ENCODE measurements around the gene SHD. TPM values are rescaled to one million over a fixed set of nuclear protein-coding genes. Genes with fewer than 3 reads are reported as not detected.

Gene SHD
- total and polyA plus RNA-seq, 2 experiments from 2014 or later: 1.8 to 8.0 TPM

DNA sequence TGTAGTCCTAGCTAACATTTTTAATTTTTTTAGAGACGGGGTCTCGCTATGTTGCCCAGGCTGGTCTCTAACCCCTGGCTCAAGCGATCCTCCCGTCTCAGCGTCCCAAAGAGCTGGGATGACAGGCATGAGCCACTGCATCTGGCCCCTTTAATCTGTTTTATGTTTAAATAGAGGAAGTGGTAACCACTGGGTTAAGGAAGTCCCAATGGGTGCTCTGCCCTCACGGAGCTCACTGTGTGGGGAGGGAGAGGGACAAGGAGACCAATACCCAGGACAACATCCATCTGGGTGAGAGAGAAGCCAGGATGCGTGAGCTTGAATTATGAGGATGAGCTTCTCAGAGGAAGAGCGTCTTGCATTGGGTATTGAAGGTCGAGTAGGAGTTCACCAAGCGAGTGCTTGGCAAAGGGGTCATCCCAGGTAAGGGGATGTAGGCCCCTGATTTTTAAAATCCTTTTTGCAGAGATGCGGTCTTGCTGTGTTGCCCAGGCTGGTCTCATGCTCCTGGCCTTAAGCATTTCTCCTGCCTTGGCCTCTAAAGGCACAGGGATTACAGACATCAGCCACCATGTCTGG is 18.4 kb upstream of the SHD start:
- ATAC-seq: no peak
- H3K27ac Mint-ChIP-seq: no peak overlapping the region
- Histone ChIP-seq H4K20me1 (replicated peaks; ENCODE audit: insufficient read depth) (no peaks in the 10 kb centered on the region), H3K36me3 (ENCODE audit: insufficient read depth) (peaks cover 5% of the 10 kb centered on the region; the same call in 1 of the 2 replicates), H3K79me2 (replicated peaks; ENCODE audit: insufficient read depth) (no peaks in the 10 kb centered on the region), H3K4me3 (no peak overlapping the region), H3F3A (replicated peaks; ENCODE audit: low read depth) (no peaks in the 10 kb centered on the region), H2AFZ (no peak overlapping the region), H3K4me2 (no peak overlapping the region), H3K27me3 (ENCODE audit: insufficient read depth) (no peaks in the 10 kb centered on the region), H3K27ac (ENCODE audit: low read depth) (no peak overlapping the region), H3K9me2 (ENCODE audit: insufficient read depth) (no peaks in the 10 kb centered on the region), H3K4me1 (ENCODE audit: insufficient read depth) (no peaks in the 10 kb centered on the region)
- H3K4me3 Mint-ChIP-seq: no peak overlapping the region
- H3K36me3 Mint-ChIP-seq (ENCODE audit: low read depth): peaks cover 46% of the 10 kb centered on the region
- H3K27me3 Mint-ChIP-seq (ENCODE audit: insufficient read depth, low read depth, poor library complexity): no peaks in the 10 kb centered on the region
- no peaks in the 10 kb centered on the region for H3K4me1 Mint-ChIP-seq
- peaks cover 8% of the 10 kb centered on the region for H3K9me3 Mint-ChIP-seq
- DNase-seq (ENCODE audit: low spot score): no peak
- TF ChIP-seq ZNF114 (CRISPR knock-in tag; IDR thresholded peaks at IDR 0.05): no peak
- TF ChIP-seq, protein P1, sequence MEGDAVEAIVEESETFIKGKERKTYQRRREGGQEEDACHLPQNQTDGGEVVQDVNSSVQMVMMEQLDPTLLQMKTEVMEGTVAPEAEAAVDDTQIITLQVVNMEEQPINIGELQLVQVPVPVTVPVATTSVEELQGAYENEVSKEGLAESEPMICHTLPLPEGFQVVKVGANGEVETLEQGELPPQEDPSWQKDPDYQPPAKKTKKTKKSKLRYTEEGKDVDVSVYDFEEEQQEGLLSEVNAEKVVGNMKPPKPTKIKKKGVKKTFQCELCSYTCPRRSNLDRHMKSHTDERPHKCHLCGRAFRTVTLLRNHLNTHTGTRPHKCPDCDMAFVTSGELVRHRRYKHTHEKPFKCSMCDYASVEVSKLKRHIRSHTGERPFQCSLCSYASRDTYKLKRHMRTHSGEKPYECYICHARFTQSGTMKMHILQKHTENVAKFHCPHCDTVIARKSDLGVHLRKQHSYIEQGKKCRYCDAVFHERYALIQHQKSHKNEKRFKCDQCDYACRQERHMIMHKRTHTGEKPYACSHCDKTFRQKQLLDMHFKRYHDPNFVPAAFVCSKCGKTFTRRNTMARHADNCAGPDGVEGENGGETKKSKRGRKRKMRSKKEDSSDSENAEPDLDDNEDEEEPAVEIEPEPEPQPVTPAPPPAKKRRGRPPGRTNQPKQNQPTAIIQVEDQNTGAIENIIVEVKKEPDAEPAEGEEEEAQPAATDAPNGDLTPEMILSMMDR (conservative IDR thresholded peaks at IDR 0.05; ENCODE audit: low read depth in 2 of 2): no peak

DNA sequence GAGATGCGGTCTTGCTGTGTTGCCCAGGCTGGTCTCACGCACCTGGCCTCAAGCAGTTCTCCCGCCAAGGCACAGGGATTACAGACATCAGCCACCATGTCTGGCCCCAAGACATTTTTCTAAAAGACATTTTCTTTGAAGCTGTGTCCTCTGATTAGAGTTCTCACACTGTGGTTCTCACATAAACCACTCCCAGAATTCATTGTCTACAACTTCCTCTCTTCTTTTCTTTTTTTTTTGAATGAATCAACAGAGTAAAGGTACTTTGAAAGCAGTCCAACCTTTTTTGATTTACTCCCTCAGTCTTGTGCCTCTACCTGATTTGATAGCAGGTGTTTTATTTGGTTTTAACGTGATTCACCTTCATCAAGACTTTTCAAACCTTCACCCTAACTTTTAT is 14.3 kb upstream of the SHD start:
- Histone ChIP-seq H3K36me3 (ENCODE audit: insufficient read depth) (no peaks in the 10 kb centered on the region; the same call in 1 of the 2 replicates), H3K27me3 (ENCODE audit: insufficient read depth) (no peaks in the 10 kb centered on the region)

More for the DNA sequence above, 14.3 kb upstream of the SHD start:
- peaks cover 13% of the 10 kb centered on the region for H3K27me3 Mint-ChIP-seq (ENCODE audit: insufficient read depth, low read depth, poor library complexity)
- H3K4me2 ChIP-seq: no peak overlapping the region
- H2AFZ ChIP-seq: no peak overlapping the region
- H3K36me3 Mint-ChIP-seq (ENCODE audit: low read depth): peaks cover 36% of the 10 kb centered on the region
- H3K4me1 ChIP-seq (ENCODE audit: insufficient read depth): no peaks in the 10 kb centered on the region
- H3K4me3 ChIP-seq: no peak overlapping the region
- no peak overlapping the region for H3K27ac ChIP-seq (ENCODE audit: low read depth)
- H3K4me3 Mint-ChIP-seq: no peak overlapping the region
- TF ChIP-seq, protein P2, sequence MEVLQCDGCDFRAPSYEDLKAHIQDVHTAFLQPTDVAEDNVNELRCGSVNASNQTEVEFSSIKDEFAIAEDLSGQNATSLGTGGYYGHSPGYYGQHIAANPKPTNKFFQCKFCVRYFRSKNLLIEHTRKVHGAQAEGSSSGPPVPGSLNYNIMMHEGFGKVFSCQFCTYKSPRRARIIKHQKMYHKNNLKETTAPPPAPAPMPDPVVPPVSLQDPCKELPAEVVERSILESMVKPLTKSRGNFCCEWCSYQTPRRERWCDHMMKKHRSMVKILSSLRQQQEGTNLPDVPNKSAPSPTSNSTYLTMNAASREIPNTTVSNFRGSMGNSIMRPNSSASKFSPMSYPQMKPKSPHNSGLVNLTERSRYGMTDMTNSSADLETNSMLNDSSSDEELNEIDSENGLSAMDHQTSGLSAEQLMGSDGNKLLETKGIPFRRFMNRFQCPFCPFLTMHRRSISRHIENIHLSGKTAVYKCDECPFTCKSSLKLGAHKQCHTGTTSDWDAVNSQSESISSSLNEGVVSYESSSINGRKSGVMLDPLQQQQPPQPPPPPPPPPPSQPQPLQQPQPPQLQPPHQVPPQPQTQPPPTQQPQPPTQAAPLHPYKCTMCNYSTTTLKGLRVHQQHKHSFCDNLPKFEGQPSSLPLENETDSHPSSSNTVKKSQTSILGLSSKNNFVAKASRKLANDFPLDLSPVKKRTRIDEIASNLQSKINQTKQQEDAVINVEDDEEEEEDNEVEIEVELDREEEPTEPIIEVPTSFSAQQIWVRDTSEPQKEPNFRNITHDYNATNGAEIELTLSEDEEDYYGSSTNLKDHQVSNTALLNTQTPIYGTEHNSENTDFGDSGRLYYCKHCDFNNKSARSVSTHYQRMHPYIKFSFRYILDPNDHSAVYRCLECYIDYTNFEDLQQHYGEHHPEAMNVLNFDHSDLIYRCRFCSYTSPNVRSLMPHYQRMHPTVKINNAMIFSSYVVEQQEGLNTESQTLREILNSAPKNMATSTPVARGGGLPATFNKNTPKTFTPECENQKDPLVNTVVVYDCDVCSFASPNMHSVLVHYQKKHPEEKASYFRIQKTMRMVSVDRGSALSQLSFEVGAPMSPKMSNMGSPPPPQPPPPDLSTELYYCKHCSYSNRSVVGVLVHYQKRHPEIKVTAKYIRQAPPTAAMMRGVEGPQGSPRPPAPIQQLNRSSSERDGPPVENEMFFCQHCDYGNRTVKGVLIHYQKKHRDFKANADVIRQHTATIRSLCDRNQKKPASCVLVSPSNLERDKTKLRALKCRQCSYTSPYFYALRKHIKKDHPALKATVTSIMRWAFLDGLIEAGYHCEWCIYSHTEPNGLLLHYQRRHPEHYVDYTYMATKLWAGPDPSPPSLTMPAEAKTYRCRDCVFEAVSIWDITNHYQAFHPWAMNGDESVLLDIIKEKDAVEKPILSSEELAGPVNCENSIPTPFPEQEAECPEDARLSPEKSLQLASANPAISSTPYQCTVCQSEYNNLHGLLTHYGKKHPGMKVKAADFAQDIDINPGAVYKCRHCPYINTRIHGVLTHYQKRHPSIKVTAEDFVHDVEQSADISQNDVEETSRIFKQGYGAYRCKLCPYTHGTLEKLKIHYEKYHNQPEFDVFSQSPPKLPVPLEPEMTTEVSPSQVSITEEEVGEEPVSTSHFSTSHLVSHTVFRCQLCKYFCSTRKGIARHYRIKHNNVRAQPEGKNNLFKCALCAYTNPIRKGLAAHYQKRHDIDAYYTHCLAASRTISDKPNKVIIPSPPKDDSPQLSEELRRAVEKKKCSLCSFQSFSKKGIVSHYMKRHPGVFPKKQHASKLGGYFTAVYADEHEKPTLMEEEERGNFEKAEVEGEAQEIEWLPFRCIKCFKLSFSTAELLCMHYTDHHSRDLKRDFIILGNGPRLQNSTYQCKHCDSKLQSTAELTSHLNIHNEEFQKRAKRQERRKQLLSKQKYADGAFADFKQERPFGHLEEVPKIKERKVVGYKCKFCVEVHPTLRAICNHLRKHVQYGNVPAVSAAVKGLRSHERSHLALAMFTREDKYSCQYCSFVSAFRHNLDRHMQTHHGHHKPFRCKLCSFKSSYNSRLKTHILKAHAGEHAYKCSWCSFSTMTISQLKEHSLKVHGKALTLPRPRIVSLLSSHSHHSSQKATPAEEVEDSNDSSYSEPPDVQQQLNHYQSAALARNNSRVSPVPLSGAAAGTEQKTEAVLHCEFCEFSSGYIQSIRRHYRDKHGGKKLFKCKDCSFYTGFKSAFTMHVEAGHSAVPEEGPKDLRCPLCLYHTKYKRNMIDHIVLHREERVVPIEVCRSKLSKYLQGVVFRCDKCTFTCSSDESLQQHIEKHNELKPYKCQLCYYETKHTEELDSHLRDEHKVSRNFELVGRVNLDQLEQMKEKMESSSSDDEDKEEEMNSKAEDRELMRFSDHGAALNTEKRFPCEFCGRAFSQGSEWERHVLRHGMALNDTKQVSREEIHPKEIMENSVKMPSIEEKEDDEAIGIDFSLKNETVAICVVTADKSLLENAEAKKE (CRISPR knock-in tag; IDR thresholded peaks at IDR 0.05): no peak
- TF ChIP-seq ZNF331 (CRISPR knock-in tag; IDR thresholded peaks at IDR 0.05; ENCODE audit: low read depth): no peak
- TF ChIP-seq, protein P3, sequence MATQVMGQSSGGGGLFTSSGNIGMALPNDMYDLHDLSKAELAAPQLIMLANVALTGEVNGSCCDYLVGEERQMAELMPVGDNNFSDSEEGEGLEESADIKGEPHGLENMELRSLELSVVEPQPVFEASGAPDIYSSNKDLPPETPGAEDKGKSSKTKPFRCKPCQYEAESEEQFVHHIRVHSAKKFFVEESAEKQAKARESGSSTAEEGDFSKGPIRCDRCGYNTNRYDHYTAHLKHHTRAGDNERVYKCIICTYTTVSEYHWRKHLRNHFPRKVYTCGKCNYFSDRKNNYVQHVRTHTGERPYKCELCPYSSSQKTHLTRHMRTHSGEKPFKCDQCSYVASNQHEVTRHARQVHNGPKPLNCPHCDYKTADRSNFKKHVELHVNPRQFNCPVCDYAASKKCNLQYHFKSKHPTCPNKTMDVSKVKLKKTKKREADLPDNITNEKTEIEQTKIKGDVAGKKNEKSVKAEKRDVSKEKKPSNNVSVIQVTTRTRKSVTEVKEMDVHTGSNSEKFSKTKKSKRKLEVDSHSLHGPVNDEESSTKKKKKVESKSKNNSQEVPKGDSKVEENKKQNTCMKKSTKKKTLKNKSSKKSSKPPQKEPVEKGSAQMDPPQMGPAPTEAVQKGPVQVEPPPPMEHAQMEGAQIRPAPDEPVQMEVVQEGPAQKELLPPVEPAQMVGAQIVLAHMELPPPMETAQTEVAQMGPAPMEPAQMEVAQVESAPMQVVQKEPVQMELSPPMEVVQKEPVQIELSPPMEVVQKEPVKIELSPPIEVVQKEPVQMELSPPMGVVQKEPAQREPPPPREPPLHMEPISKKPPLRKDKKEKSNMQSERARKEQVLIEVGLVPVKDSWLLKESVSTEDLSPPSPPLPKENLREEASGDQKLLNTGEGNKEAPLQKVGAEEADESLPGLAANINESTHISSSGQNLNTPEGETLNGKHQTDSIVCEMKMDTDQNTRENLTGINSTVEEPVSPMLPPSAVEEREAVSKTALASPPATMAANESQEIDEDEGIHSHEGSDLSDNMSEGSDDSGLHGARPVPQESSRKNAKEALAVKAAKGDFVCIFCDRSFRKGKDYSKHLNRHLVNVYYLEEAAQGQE (IDR thresholded peaks at IDR 0.05; ENCODE audit: unreplicated experiment): no peak
- no peak for TF ChIP-seq CREB1 (CRISPR knock-in tag; IDR thresholded peaks at IDR 0.05; ENCODE audit: low read depth)
- ATAC-seq (no peak), DNase-seq (ENCODE audit: low spot score) (no peak)
- H3K79me2 ChIP-seq (replicated peaks; ENCODE audit: insufficient read depth): no peaks in the 10 kb centered on the region
- H3K9me3 Mint-ChIP-seq: no peaks in the 10 kb centered on the region
- no peak overlapping the region for H3K27ac Mint-ChIP-seq
- H3F3A ChIP-seq (replicated peaks; ENCODE audit: low read depth): no peaks in the 10 kb centered on the region; the same call in 1 of the 2 replicates
- H3K9me2 ChIP-seq (ENCODE audit: insufficient read depth): no peaks in the 10 kb centered on the region
- H3K4me1 Mint-ChIP-seq: 0 out of 3 replicates have a peak, but pooled peaks cover 3% of the 10 kb centered on the region
- no peaks in the 10 kb centered on the region; the same call in 1 of the 2 replicates for H4K20me1 ChIP-seq (replicated peaks; ENCODE audit: insufficient read depth)

All from GM23338 (cell line).